H4 (cell line): ENCODE data around the gene MUC5B. TPM values are rescaled to one million over a fixed set of nuclear protein-coding genes. Genes with fewer than 3 reads are reported as not detected.

Experiments
- DNase-seq: peaks from one replicate; pipeline ENCODE4 v3.0.0-alpha.2; 2015; ENCODE audit warnings: low spot score
- total RNA-seq: library from RNA; depleted of rRNA; stranded (reverse); fragments of >200 nt; shearing (Covaris generic); gene quantifications from 2 replicates; pipeline ENCODE4 v1.2.3, GENCODE V29; 2014

Gene MUC5B
- total RNA-seq, 1 experiment from 2014 or later, result not detected

DNA sequence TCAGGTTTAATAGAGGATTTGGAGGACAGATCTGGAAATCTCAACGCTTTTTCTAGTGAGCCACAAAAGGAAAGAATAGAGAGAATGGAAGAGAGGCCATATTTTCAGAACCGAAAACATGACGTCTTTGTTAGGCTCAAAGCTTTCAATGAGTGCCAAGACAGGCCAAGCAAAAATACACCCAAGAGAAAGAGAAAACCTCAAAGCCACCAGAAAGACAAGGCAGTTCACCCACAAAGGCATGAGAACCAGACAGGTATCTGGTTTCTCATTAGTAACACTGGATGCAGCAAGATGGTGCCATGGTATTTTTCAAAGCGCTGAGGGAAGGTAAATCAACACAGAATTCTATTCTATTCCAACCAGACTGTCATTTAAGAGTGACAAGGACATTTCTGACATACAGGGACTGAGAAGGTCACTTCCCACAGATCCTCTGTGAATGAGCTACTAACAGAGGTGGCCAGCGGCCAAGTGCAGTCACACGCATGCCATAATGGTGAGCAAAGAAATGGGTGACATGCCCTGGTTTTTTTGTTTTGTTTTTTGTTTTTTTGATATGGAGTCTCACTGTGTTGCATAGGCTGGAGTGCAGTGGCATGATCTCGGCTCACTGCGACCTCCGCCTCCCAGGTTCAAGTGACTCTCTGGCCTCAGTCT lies 44.7 kb downstream of the MUC5B start:
- DNase-seq, result no peak

- DNase-seq, result no peak
Observed at GRCh38 chr11:1269957-1270356, 47.1 kb downstream of the MUC5B start.

- no peak for DNase-seq
Observed at GRCh38 chr11:1270476-1270875, 47.6 kb downstream of the MUC5B start.

GRCh38 chr11:1271002-1271401 lies 48.1 kb downstream of the MUC5B start:
- DNase-seq, result no peak

DNA sequence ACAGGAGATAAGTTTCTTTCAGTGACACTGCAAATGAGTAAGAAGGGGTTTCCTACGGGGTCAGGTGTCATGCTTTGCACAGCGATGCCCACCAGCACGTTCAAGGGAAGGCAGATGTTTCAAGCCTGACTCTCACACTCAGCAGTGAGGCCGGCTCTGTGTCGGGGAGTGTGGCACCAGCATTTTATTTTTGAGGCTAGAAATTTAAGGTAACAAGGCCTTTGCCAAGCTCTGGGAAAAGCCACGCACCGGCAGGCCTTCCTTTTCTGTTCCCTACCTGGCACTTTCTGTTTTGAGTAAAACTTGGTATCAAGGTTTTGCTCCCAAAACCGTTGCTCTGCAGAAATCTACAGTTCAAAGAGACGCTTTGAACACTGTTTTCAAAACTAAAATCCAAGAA lies 48.5 kb downstream of the MUC5B start:
- no peak for DNase-seq

DNA sequence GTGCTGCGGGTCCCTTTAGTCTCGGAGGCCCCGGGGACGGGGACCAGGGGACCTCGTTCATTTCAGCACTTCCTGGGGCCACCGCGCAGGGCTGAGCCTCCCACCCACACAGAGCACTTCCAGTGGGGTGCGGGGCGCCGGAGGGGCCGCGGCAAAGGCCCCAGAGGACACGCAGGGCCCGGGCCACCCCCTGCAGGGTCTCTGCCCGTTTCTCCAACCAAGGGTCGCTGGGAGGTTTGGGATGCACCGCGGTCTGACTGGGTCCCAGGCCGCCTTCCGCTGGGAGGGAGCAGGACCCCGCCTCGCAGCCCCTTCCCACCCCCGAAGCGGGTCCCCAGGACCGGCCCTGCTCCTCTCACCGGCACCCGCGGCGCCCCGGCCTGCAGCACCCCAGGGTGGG lies 49.1 kb downstream of the MUC5B start:
- DNase-seq, result no peak

DNA sequence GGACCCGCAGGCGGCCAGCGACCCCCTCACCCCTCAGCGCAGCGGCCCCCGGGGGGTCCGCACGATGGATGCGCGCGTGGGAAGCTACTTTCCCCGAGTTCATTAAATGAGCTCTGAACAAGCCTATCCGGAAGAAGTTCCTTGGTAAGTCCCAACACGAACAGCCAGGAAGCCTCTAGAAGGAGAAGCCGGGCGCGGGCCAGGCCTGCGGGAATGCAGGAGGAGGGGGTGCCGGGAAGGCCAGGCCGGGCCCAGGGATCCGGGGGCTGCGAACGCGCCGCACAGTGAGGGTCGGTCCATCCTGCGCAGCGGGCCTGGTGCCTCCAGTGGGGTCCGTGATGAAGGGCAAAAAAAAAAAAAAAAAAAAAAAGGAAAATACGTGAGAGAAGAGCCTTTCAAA lies 49.7 kb downstream of the MUC5B start:
- no peak for DNase-seq

DNA sequence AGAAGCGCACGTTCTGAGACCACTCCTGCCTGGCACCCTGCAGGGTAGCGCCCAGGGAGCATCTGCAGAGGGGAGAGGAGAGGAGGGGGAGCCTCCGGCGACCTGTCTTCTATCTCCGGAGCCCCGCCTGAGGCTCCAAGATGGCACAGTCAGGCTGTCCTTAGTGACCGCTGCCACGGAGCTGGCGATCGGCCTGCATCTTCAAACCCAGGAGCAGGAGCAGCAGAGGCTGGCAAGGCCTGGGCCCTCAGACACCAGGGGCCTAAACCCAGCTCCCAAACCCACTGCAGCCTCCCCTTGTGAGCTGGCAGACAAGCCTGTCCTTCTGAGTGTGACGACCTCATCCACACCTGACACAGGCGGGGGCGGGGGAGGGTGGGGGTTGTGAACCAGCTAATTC lies 51.6 kb downstream of the MUC5B start:
- no peak for DNase-seq

DNA sequence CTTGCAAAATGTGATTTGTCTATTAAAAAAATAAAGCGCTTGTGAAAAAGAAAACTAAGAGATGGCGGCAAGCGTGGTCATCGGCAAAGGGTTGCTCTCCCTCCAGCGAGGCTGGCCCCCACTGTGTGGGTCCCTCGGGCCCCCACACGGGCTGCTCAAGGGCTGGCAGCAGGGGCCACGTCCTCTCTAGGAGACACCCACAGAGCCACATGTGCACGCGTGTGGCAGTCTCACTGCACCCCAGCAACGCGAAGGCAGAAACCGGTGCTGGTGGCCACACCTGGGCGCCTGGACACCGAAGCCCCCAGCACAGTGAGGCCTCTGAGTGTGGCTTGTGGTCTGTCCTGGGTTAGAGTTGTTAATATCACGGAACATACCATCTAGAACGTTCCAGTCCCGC lies 52.2 kb downstream of the MUC5B start:
- DNase-seq, result no peak

GRCh38 chr11:1276041-1276790 lies 53.4 kb downstream of the MUC5B start:
- DNase-seq, result no peak

GRCh38 chr11:1276866-1277615 lies 54.2 kb downstream of the MUC5B start:
- no peak for DNase-seq

- DNase-seq, result no peak
Observed at GRCh38 chr11:1277936-1278512, 55.2 kb downstream of the MUC5B start.

GRCh38 chr11:1278766-1279673 lies 56.2 kb downstream of the MUC5B start:
- DNase-seq, result no peak

- no peak for DNase-seq
Observed at GRCh38 chr11:1279674-1280055, 56.8 kb downstream of the MUC5B start.

DNA sequence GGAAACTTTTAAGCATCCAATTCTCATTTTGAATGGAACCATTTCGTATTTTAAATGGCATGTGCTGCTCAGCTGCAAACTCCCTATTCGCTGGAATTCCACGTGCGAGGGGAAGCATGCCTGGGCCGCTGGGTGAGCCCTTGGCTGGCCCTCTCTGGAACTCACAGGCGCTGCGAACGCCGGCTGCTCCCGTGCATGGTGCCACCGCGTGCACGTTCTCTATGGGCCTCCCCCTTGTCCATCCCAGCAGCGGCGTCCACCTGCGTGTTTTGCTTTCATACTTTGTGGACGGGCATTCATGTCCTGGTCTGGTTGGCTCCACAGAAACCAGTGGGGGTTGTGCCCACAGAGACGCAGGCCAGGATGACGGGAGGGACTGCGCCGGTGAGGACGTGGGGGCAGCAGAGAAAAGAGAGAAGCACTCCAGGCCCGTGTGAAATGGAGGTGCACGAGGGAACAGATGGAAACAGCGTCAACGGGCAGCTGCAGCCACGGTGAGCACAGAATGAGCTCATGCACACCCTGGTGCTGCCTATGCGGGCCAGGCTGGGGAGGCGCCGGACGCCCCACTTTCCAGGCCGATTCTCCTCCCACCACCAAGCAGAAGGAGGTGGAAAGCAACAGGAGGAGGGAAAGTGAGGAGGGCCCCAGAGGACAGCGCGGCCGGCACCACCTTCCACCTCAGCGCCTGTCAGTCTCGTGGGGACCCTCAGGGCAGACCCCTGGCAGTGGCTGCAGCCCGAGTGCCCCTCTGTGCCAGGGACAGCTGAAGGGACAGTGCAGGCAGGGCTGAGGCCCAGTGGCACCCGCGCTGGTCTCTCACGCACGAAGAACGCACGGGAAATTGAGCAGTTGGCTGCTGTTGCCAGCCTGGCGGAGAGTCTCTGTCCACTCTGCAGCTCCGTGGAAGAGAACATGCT lies 57.5 kb downstream of the MUC5B start:
- no peak for DNase-seq

DNA sequence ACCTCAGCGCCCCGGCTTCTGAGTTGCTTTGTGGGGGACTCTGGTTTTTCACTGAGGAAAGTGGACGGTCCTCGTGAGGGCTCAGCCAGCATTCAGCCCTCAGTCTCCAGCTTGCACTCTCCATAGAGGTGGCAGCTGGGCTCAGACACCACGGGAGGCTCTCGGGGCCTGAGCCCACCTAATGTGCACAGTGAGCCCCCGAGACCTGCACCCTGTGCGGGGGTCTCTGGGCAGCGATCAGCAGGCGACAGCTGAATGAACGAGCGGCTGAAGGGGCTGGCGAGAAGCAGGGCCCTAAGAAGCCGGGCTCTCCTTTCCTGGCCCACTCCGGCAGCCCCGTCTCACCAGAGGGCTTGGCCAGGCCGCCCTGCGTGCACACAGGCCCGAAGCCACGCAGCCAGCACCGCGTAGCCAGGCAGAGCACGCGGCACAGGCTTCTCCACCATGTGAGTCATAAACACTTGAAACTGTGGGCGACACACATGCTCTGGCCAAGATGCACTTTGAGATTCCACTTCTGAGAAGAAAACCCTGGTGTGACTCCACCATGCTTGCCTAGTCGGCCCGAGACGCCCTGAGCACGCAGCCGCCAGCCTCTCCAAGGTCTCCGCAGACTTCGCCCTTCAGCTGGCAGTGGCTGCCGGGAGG lies 58.6 kb downstream of the MUC5B start:
- no peak for DNase-seq

- DNase-seq, result no peak
Observed at GRCh38 chr11:1281974-1282365, 59.1 kb downstream of the MUC5B start.

DNA sequence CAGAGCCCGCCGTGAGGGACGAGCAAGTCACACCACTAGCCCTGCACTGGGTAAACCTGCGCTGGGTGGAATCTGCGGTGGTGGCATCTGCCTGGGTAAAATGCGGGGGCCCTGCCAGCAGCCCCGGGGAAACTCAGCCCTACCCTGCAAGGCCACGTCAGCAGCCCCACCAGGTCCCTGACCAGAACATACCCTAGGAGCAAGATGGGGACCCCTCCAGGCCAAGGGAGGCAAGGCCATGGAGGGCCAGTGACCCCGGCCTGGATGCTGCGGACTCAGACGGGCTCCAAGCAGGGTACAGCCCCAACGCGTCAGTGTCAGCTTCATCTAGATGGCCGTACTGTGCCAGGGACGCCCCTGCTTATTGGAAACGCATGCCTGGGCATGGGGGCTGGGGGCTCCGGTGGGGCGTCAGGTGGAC lies 60.2 kb downstream of the MUC5B start:
- DNase-seq, result no peak

DNA sequence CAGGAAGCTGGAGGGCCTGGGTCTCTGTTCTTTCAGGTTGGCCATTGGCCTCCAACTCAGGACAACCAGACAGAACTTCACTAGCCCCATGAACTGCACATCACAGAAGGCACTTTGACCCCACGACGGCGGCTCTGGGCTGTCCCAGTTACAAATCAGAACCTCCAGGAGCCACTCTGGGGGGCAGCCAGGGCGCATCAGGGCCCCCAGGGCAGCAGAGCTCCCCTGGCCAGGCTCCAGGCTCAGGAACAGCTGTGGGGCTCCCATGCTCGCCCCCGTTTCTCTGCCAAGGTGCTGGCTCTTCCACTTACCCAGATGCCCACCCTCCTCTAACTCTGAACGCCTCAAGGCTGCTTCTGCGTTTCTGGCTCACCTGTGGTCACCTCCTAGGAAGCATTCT lies 61.0 kb downstream of the MUC5B start:
- no peak for DNase-seq

GRCh38 chr11:1285316-1285744 lies 62.5 kb downstream of the MUC5B start:
- no peak for DNase-seq
